T-helper 22 cell (primary cell): Measurements from ENCODE around the gene ANKRD13B.
"Not testable (repeated sequence)": the region's sequence is repeated elsewhere in the genome, so short reads cannot be mapped to it uniquely, and the experiment has no call there.

ENCODE experiments used
- DNase-seq: peaks from one replicate; pipeline ENCODE4 v3.0.0-alpha.2; 2020; ENCODE audit warnings: low read depth

Gene ANKRD13B

GRCh38 chr17:29642171-29642611 lies 49.3 kb downstream of the ANKRD13B start:
- no peak for DNase-seq

GRCh38 chr17:29643817-29644160 lies 50.9 kb downstream of the ANKRD13B start:
- no peak for DNase-seq

- no peak for DNase-seq
Measured at GRCh38 chr17:29645515-29646051, 52.7 kb downstream of the ANKRD13B start.

GRCh38 chr17:29648005-29648404 lies 55.1 kb downstream of the ANKRD13B start:
- DNase-seq, result no peak

- DNase-seq, result no peak
Measured at GRCh38 chr17:29649359-29649758, 56.4 kb downstream of the ANKRD13B start.

- no peak for DNase-seq
Measured at GRCh38 chr17:29650396-29650795, 57.5 kb downstream of the ANKRD13B start.

GRCh38 chr17:29651913-29652312 lies 59.0 kb downstream of the ANKRD13B start:
- not testable (repeated sequence) for DNase-seq

- no peak for DNase-seq
Measured at GRCh38 chr17:29652976-29653375, 60.0 kb downstream of the ANKRD13B start.

GRCh38 chr17:29653995-29654714 lies 61.2 kb downstream of the ANKRD13B start:
- DNase-seq, result no peak

GRCh38 chr17:29655323-29655722 lies 62.4 kb downstream of the ANKRD13B start:
- DNase-seq, result no peak

GRCh38 chr17:29659155-29659554 lies 66.2 kb downstream of the ANKRD13B start:
- DNase-seq, result no peak

GRCh38 chr17:29661213-29661612 lies 68.3 kb downstream of the ANKRD13B start:
- DNase-seq, result no peak

GRCh38 chr17:29663155-29663554 lies 70.2 kb downstream of the ANKRD13B start:
- DNase-seq, result no peak
